Spleen (tissue), 11 donors: Measurements from ENCODE around the gene EBPL. TPM values are rescaled to one million over a fixed set of nuclear protein-coding genes. Genes with fewer than 3 reads are reported as not detected.

Experiments used
- DNase-seq: peaks from one replicate; pipeline ENCODE4 v3.0.0-alpha.2; 2020
- H3K27ac ChIP-seq, 8 donors: fragments of 200-600 bp; sonication (generic) in 7 of 8; 1 replicate in 4 of 8; 2 replicates in 4 of 8; pipeline versions ENCODE4 v1.5.0 to v1.8.0; 2016 to 2021; ENCODE audit warnings: inconsistent platforms in 4 of 8, mild to moderate bottlenecking in 4 of 8, moderate library complexity in 1 of 8
- H3K27me3 ChIP-seq, 7 donors: fragments of 200-600 bp; sonication (generic) in 6 of 7; replicated peaks in 1 of 7; 1 replicate in 4 of 7; 2 replicates in 3 of 7; pipeline versions ENCODE4 v1.5.0 to v1.8.0; 2016 to 2021; ENCODE audit warnings: inconsistent platforms in 3 of 7, mild to moderate bottlenecking in 1 of 7
- H3K36me3 ChIP-seq, 6 donors: fragments of 200-600 bp; sonication (generic) in 5 of 6; 1 replicate in 4 of 6; 2 replicates in 2 of 6; pipeline versions ENCODE4 v1.5.0 to v1.8.0; 2016 to 2021; ENCODE audit warnings: inconsistent platforms in 2 of 6
- H3K4me1 ChIP-seq, 6 donors: fragments of 200-600 bp; sonication (generic) in 5 of 6; 1 replicate in 3 of 6; 2 replicates in 3 of 6; pipeline versions ENCODE4 v1.5.0 to v1.8.0; 2016 to 2021; ENCODE audit warnings: inconsistent platforms in 3 of 6
- H3K4me3 ChIP-seq, 8 donors: fragments of 200-600 bp; sonication (generic) in 7 of 8; 1 replicate in 4 of 8; 2 replicates in 4 of 8; pipeline versions ENCODE4 v1.5.0 to v1.8.0; 2016 to 2021; ENCODE audit warnings: inconsistent platforms in 4 of 8, mild to moderate bottlenecking in 4 of 8, moderate library complexity in 2 of 8
- H3K9me3 ChIP-seq, 8 donors: fragments of 200-600 bp; sonication (generic) in 7 of 8; 1 replicate in 4 of 8; 2 replicates in 4 of 8; pipeline versions ENCODE4 v1.5.0 to v1.8.0; 2016 to 2021; ENCODE audit warnings: inconsistent platforms in 4 of 8
- POLR2A ChIP-seq, 3 donors: fragments of 450-650 bp; IDR thresholded peaks; one replicate each; pipeline ENCODE4 v1.5.1; 2017; ENCODE audit warnings: antibody characterized with exemption in 3 of 3, mild to moderate bottlenecking in 1 of 3
- POLR2AphosphoS5 ChIP-seq, 3 donors: sonication (generic); formaldehyde crosslinking; IDR thresholded peaks; one replicate each; pipeline ENCODE4 v1.5.1; 2017; ENCODE audit warnings: antibody characterized with exemption in 3 of 3
- WGBS, 5 donors: extraction: QIAGEN DNeasy Blood & Tissue Kit in 3 of 5; methylation state at CpG; one replicate each; pipeline versions ENCODE4 v1.1.5 to v1.1.7; 2013 to 2018; 5-methylcytosine and 5-hydroxymethylcytosine counted together
- intact Hi-C: fragments of 100-400 bp; cut with DNase I; formaldehyde crosslinking; loops from one replicate; pipeline ENCODE4 v1.15.0; 2023; ENCODE audit warnings: low total_unique reads
- polyA plus RNA-seq, 3 donors: library from polyadenylated mRNA; stranded (reverse); fragments of 200-250 nt; gene quantifications; one replicate each; pipeline ENCODE4 v1.2.1, GENCODE V29; 2013
- total RNA-seq, 7 donors: library from RNA; depleted of rRNA in 3 of 7; stranded (reverse); fragments of >200 nt in 3 of 7; fragmentation: NEBNext Ultra II Directional in 4 of 7; extraction: Animal tissue kit (Norgen Biotek cat#: 25700) in 4 of 7; gene quantifications; one replicate each; pipeline versions ENCODE4 v1.1.0 to v1.2.1, GENCODE V29; 2016 to 2021
- TF ChIP-seq, protein P1 (sequence below), 11 experiments: fragments of 200-600 bp in 7 of 11; fragments of 450-650 bp in 4 of 11; sonication (generic) in 4 of 11; IDR thresholded peaks in 8 of 11; conservative IDR thresholded peaks in 3 of 11; 1 replicate in 7 of 11; 2 replicates in 4 of 11; pipeline versions ENCODE4 v1.4.0 to v1.8.0; 2016 to 2021; ENCODE audit warnings: antibody characterized with exemption in 11 of 11, inconsistent platforms in 4 of 11, mild to moderate bottlenecking in 1 of 11
- donor health status: healthy with polysubstance abuse.
- donor health status: DM: no; HTN: no; CAD: no; lungs with moderate emphysema.
- donor health status: DM: no; HTN: no; CAD: no.
- donor health status: Bipolar disorder and iron deficiency.
- donor health status: healthy.
- donor health status: DM: no; HTN: no; CAD: no.
- donor health status: DM: yes; HTN: yes; CAD: no.

The EBPL gene
- total and polyA plus RNA-seq, 10 donors, result 20.1 to 69.4 (median 33.8) TPM

DNA sequence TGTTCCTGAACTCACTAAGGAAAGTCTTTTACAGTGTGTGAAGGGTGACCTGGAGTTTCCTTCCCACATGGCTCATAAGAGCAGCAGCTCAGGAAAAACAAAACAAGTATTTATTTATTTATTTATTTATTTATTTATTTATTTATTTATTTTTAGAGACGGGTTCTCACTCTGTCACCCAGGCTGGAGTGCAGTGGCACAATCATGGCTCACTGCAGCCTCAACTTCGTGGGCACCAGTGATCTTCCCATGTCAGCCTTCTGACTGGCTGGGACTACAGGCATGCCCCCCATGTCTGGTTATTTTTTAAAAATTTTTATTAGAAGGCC lies 52.6 kb downstream of the EBPL start:
- H3K9me3 ChIP-seq, result no peaks in the 10 kb centered on the region
- no peaks in the 10 kb centered on the region for H3K27me3 ChIP-seq
- intact Hi-C loops, result no loop called here
- no peak overlapping the region for H3K27ac ChIP-seq
- H3K4me3 ChIP-seq, result no peak overlapping the region
- DNase-seq, result no peak
- WGBS, 5 donors, result 76 to 95% (median 93%) methylated on average over 2 of the region's 2 CpGs
- no peak for TF ChIP-seq POLR2AphosphoS5 (IDR thresholded peaks at IDR 0.05)
- TF ChIP-seq POLR2A (IDR thresholded peaks at IDR 0.05), result no peak
- TF ChIP-seq, protein P1, sequence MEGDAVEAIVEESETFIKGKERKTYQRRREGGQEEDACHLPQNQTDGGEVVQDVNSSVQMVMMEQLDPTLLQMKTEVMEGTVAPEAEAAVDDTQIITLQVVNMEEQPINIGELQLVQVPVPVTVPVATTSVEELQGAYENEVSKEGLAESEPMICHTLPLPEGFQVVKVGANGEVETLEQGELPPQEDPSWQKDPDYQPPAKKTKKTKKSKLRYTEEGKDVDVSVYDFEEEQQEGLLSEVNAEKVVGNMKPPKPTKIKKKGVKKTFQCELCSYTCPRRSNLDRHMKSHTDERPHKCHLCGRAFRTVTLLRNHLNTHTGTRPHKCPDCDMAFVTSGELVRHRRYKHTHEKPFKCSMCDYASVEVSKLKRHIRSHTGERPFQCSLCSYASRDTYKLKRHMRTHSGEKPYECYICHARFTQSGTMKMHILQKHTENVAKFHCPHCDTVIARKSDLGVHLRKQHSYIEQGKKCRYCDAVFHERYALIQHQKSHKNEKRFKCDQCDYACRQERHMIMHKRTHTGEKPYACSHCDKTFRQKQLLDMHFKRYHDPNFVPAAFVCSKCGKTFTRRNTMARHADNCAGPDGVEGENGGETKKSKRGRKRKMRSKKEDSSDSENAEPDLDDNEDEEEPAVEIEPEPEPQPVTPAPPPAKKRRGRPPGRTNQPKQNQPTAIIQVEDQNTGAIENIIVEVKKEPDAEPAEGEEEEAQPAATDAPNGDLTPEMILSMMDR (IDR thresholded peaks at IDR 0.05 in 8 of 11, conservative IDR thresholded peaks at IDR 0.05 in 3 of 11), result no peak
- H3K4me1 ChIP-seq, result peaks cover 3 to 66% (median 32%) of the 10 kb centered on the region in 6 donors
- peaks cover 0 to 14% (median 0%) of the 10 kb centered on the region in 6 donors for H3K36me3 ChIP-seq

DNA sequence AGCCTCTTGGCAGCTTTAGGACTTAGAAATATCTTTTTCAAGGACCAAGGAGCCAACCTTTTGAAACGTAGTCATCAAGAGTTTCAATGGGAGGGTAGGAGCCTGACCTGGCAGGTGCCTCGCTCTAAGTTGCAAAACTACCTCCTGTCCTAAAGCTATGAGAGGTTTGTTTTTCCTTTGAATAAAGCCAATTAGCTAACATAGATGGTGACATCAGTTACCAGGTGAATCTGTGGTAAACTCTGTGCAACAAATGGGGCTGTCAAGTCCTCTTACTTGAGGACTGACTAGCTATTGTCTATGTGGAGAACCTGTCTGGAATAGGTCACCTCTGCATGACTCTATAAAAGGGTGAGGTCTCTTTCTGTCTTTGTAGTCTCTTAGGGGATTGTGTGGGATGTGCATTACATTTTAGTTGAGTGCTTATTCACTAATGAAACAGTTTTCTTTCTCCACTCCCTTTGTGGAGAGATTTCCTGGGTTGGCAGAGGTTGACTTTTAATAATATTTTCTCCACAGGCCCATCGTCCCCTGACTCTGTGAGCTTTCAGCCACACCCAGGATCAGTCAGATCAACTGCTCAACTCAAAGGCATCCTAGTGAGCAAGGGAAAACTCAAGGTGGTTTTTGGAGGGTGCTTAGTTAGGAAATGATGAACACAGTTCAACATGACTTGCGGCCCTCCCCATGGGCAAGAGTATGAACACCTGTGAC lies 53.1 kb downstream of the EBPL start:
- Histone ChIP-seq H3K4me3 (no peak overlapping the region), H3K4me1 (peaks cover 3 to 66% (median 27%) of the 10 kb centered on the region in 6 donors), H3K36me3 (peaks cover 0 to 14% (median 0%) of the 10 kb centered on the region in 6 donors), H3K27ac (peak overlapping the region in 2 of 8 donors; percentile 6 to 18), H3K9me3 (no peaks in the 10 kb centered on the region), H3K27me3 (no peaks in the 10 kb centered on the region)
- intact Hi-C loops, result no loop called here
- TF ChIP-seq, protein P1 (IDR thresholded peaks at IDR 0.05 in 8 of 11, conservative IDR thresholded peaks at IDR 0.05 in 3 of 11), result no peak
- no peak for TF ChIP-seq POLR2AphosphoS5 (IDR thresholded peaks at IDR 0.05)
- TF ChIP-seq POLR2A (IDR thresholded peaks at IDR 0.05), result no peak
- WGBS, 5 donors, result 77 to 88% (median 82%) methylated on average over 4 of the region's 4 CpGs
- no peak for DNase-seq

DNA sequence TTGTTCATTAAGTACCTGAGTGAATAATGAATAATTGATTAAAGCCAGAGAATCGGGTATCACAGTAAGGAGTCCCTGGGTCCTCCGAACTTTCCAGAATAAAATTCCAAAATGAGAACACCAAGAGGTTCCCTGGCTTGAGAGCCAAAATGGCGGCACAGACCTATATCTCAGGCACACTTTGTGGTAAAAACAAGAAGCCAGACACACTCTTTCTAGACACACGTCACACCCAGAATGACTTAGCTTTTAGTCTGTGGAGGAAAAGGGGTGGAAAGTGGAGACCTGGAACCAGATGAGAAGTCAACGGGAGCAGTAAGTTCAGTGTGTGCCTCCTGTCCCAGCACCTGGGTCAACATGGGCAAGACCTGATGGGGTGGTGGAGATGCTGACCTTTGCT lies 54.6 kb downstream of the EBPL start:
- Histone ChIP-seq H3K4me1 (peaks cover 0 to 65% (median 23%) of the 10 kb centered on the region in 6 donors), H3K27me3 (no peaks in the 10 kb centered on the region), H3K27ac (peak overlapping the region in 2 of 8 donors; percentile 65 to 68), H3K36me3 (peaks cover 0 to 19% (median 0%) of the 10 kb centered on the region in 6 donors), H3K9me3 (no peaks in the 10 kb centered on the region), H3K4me3 (no peak overlapping the region)
- WGBS, 5 donors, result 91 to 96% (median 94%) methylated on average over 5 of the region's 5 CpGs
- TF ChIP-seq, protein P1 (IDR thresholded peaks at IDR 0.05 in 8 of 11, conservative IDR thresholded peaks at IDR 0.05 in 3 of 11), result no peak
- no peak for TF ChIP-seq POLR2AphosphoS5 (IDR thresholded peaks at IDR 0.05)
- no peak for TF ChIP-seq POLR2A (IDR thresholded peaks at IDR 0.05)
- intact Hi-C loops, result no loop called here
- no peak for DNase-seq

DNA sequence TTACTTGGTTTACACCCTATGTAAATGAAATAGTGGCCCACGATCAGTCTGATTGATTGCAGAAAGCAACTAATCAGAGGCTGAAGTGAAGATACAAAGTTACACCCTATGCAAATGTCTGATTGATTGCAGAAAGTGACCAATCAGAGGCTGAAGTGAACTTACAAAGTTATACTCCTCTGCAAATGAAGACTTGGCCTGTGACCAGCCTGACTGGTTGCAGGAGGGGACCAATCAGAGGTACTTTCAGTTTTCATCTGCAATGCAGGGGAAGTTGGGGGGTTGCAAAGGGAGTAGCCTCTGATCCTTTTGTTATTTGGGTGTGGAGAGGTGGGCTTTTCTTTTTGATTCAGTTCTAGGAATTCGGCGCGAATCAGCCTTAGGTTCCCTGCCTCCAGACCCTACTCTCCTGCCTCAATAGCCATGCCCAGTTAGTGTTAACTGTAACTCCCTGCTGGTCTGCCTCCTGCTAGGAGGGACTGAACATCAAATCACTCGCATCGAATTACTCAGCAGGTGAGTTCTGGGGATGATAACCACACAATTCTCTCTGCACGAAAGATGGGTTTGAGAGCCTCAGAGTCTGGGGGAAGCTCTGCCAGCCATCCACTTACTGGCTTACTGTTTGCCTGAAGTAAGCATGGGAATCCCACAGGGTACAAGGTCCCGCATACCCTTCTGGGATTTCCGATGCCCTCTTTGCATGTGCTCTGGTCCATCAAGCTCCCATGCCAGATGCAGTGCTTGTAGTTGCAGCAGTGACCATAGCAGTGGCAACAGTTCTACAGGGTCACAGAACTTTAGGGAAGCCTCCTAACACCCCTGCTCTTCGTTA lies 55.5 kb downstream of the EBPL start:
- intact Hi-C loops, result no loop called here
- Histone ChIP-seq H3K4me1 (peaks cover 0 to 65% (median 26%) of the 10 kb centered on the region in 6 donors), H3K27ac (peak overlapping the region in 7 of 8 donors; percentile 9 to 76 (median 61)), H3K36me3 (peaks cover 0 to 24% (median 0%) of the 10 kb centered on the region in 6 donors), H3K27me3 (no peaks in the 10 kb centered on the region), H3K9me3 (no peaks in the 10 kb centered on the region), H3K4me3 (peak overlapping the region in 7 of 8 donors; percentile 6 to 64 (median 36))
- TF ChIP-seq POLR2A (IDR thresholded peaks at IDR 0.05), result no peak
- peak in 1 of 3 donors; percentile 17 for TF ChIP-seq POLR2AphosphoS5 (IDR thresholded peaks at IDR 0.05)
- DNase-seq, result no peak
- 46 to 72% (median 56%) methylated on average over 10 of the region's 10 CpGs for WGBS, 5 donors
